Measurements from ENCODE around the gene FRMD4A. TPM values are rescaled to one million over a fixed set of nuclear protein-coding genes. Genes with fewer than 3 reads are reported as not detected.

Gene FRMD4A
- total and polyA plus RNA-seq, 2 of the 4 experiments (the other 2 are of a cell fraction) = 30.3 to 68.8 TPM

DNA sequence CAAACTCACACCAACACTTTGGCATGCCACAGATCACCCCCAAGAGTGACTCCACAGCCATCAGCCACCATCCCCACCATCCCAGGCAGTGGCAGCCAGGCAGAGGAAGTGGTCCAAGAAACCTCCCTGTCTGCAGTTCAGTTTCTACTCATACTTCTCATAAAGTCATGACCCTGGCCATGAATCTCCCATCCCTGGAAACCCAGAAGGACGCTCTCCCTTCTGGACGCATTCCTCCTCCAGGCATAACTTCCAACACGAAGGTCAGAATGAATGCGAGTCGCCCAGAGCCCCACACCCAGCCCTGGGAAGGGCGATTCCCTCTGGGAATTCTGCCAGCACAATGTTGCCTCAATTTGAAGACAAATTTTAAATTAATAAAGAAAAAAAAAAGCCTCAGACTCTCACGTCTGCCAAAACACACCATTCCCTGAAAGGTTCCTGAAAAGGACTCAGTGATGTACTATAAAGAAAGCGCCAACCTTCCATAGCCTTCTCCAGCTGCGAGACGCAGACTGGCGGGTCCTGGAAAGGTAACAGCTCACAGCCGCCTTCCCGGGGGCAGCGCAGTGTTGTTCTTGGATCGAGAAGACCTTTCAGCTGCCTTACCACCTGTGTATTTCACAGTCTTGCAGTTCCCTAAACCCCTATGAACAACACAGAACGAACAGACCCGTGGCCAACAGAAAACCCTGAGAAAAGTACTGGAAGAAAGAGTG lies 307.6 kb downstream of the FRMD4A start:
- Histone ChIP-seq H3K4me2 (ENCODE audit: low read depth, low read length) (no peak overlapping the region), H4K8ac (ENCODE audit: low read depth in 2 of 2, low read length in 2 of 2) (0 out of 4 replicates have a peak overlapping the region, but pooled peaks of 1 of the 2 experiments have one; percentile 43), H3K9me3 (ENCODE audit: control insufficient read depth, insufficient read depth, low read length) (no peaks in the 10 kb centered on the region), H4K91ac (ENCODE audit: insufficient read depth, low read depth, low read length) (no peak overlapping the region), H3K18ac (ENCODE audit: low read depth, low read length) (no peak overlapping the region; the same call in 1 of the 2 replicates), H3K27ac (ENCODE audit: insufficient read depth, low read length) (no peak overlapping the region), H4K20me1 (ENCODE audit: insufficient read depth, low read length) (no peaks in the 10 kb centered on the region), H3K9me1 (ENCODE audit: insufficient read depth, low read length) (no peaks in the 10 kb centered on the region), H2BK120ac (ENCODE audit: low read depth, low read length) (no peak overlapping the region), H3K27me3 (ENCODE audit: control insufficient read depth, insufficient read depth, low read length) (peaks cover 3% of the 10 kb centered on the region), H4K5ac (ENCODE audit: low read depth, low read length) (no peak overlapping the region), H3K9ac (ENCODE audit: low read depth, low read length) (no peak overlapping the region; the same call in 1 of the 2 replicates), H3K4me1 (ENCODE audit: control insufficient read depth, insufficient read depth, low read length) (peaks cover 5% of the 10 kb centered on the region; the same call in 1 of the 2 replicates), H3K79me1 (ENCODE audit: low read depth in 1 of 2, low read length in 2 of 2) (no peaks in the 10 kb centered on the region), H2AK9ac (replicated peaks; ENCODE audit: low read depth, low read length, poor library complexity) (no peak overlapping the region), H2BK20ac (ENCODE audit: low read depth, low read length) (no peak overlapping the region), H3K23ac (ENCODE audit: low read depth, low read length) (no peak overlapping the region), H3K4ac (ENCODE audit: low read depth, low read length) (no peak overlapping the region), H2BK15ac (ENCODE audit: low read depth, low read length) (no peak overlapping the region), H2AFZ (replicated peaks; ENCODE audit: low read length, poor library complexity) (no peak overlapping the region), H2BK5ac (ENCODE audit: low read depth, low read length, poor library complexity, severe bottlenecking) (no peak overlapping the region), H3K36me3 (ENCODE audit: control insufficient read depth, insufficient read depth, low read length) (no peaks in the 10 kb centered on the region), H3K56ac (ENCODE audit: extremely low read depth, insufficient read depth, low read length) (no peak overlapping the region), H2AK5ac (ENCODE audit: low read depth, low read length) (no peak overlapping the region), H3K14ac (replicated peaks; ENCODE audit: low read depth, low read length) (no peak overlapping the region; the same call in 1 of the 2 replicates), H3K4me3 (ENCODE audit: insufficient read depth, low read depth, low read length) (no peak overlapping the region)
- intact Hi-C loops (cut with micrococcal nuclease) = no loop called here
- in situ Hi-C loops (cut with MboI; ENCODE audit: low sequenced_read_pairs) = no loop called here
- DNase-seq (no peak), ATAC-seq (ENCODE audit: low read depth) (no peak)
- BruUV-seq (replicated peaks) = no TSS peak
- TF ChIP-seq RCOR1 (IDR thresholded peaks at IDR 0.05; ENCODE audit: insufficient replicate concordance, low read length) (no peak), SMC3 (IDR thresholded peaks at IDR 0.05; ENCODE audit: low read depth, low read length) (no peak), BHLHE40 (IDR thresholded peaks at IDR 0.05; ENCODE audit: low read depth, low read length) (no peak), CEBPB (IDR thresholded peaks at IDR 0.05; ENCODE audit: low read depth, low read length) (no peak), NFE2L2 (IDR thresholded peaks at IDR 0.05; ENCODE audit: low read depth, low read length) (no peak), FOS (IDR thresholded peaks at IDR 0.05; ENCODE audit: low read depth, low read length) (no peak), MXI1 (IDR thresholded peaks at IDR 0.05; ENCODE audit: borderline replicate concordance, low read depth, low read length) (no peak), RFX5 (IDR thresholded peaks at IDR 0.05; ENCODE audit: low read depth, low read length) (no peak), POLR2A (IDR thresholded peaks at IDR 0.05; ENCODE audit: low read depth, low read length) (no peak), MAZ (IDR thresholded peaks at IDR 0.05; ENCODE audit: borderline replicate concordance, low read depth, low read length) (no peak), RAD21 (IDR thresholded peaks at IDR 0.05; ENCODE audit: low read length) (no peak)
- TF ChIP-seq, protein P1, sequence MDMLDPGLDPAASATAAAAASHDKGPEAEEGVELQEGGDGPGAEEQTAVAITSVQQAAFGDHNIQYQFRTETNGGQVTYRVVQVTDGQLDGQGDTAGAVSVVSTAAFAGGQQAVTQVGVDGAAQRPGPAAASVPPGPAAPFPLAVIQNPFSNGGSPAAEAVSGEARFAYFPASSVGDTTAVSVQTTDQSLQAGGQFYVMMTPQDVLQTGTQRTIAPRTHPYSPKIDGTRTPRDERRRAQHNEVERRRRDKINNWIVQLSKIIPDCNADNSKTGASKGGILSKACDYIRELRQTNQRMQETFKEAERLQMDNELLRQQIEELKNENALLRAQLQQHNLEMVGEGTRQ (IDR thresholded peaks at IDR 0.05; ENCODE audit: low read depth, low read length) = no peak
- TF ChIP-seq, protein P2, sequence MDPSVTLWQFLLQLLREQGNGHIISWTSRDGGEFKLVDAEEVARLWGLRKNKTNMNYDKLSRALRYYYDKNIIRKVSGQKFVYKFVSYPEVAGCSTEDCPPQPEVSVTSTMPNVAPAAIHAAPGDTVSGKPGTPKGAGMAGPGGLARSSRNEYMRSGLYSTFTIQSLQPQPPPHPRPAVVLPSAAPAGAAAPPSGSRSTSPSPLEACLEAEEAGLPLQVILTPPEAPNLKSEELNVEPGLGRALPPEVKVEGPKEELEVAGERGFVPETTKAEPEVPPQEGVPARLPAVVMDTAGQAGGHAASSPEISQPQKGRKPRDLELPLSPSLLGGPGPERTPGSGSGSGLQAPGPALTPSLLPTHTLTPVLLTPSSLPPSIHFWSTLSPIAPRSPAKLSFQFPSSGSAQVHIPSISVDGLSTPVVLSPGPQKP (IDR thresholded peaks at IDR 0.05; ENCODE audit: borderline replicate concordance, low read depth, low read length) = no peak
- TF ChIP-seq, protein P3, sequence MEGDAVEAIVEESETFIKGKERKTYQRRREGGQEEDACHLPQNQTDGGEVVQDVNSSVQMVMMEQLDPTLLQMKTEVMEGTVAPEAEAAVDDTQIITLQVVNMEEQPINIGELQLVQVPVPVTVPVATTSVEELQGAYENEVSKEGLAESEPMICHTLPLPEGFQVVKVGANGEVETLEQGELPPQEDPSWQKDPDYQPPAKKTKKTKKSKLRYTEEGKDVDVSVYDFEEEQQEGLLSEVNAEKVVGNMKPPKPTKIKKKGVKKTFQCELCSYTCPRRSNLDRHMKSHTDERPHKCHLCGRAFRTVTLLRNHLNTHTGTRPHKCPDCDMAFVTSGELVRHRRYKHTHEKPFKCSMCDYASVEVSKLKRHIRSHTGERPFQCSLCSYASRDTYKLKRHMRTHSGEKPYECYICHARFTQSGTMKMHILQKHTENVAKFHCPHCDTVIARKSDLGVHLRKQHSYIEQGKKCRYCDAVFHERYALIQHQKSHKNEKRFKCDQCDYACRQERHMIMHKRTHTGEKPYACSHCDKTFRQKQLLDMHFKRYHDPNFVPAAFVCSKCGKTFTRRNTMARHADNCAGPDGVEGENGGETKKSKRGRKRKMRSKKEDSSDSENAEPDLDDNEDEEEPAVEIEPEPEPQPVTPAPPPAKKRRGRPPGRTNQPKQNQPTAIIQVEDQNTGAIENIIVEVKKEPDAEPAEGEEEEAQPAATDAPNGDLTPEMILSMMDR (conservative IDR thresholded peaks at IDR 0.05; ENCODE audit: low read depth, low read length) = no peak
- CTCF ChIA-PET = interaction anchor here (1.6 kb wide), 1 partner anchor 9 kb away, joined by 3 read pairs; no protein-coding TSS in a partner anchor
- POLR2A ChIA-PET (ENCODE audit: unreplicated experiment) = no interaction called here
- dilution Hi-C loops (cut with HindIII; ENCODE audit: low sequenced_read_pairs, unreplicated experiment) = no loop called here
- WGBS, 2 experiments (ENCODE audit: extremely low coverage in 2 of 2, insufficient read length in 1 of 2) = 43% methylated on average over 6 of the region's 17 CpGs; no CpG with 5 or more reads in 1 of the 2 experiments

All from IMR-90 (cell line).